HAP-1 (cell line): Measurements from ENCODE around the gene KCNIP1.

Experiments
- DNase-seq, 2 experiments: peaks; one replicate each; pipeline ENCODE4 v3.0.0-alpha.2; 2016 to 2020; ENCODE audit warnings: low spot score in 2 of 2
- H3K27me3 ChIP-seq: fragments of 250-450 bp; sonication (Bioruptor Pico); 2 replicates; pipeline ENCODE4 v1.5.1; 2020; ENCODE audit warnings: low read depth, mild to moderate bottlenecking, moderate library complexity
- H3K36me3 ChIP-seq: fragments of 250-450 bp; sonication (Bioruptor Pico); replicated peaks from 2 replicates; pipeline ENCODE4 v1.5.1; 2020; ENCODE audit warnings: mild to moderate bottlenecking
- H3K4me1 ChIP-seq: fragments of 250-450 bp; sonication (Bioruptor Pico); 2 replicates; pipeline ENCODE4 v1.5.1; 2020; ENCODE audit warnings: mild to moderate bottlenecking
- H3K4me3 ChIP-seq: fragments of 250-450 bp; sonication (Bioruptor Pico); 2 replicates; pipeline ENCODE4 v1.5.1; 2020; ENCODE audit warnings: mild to moderate bottlenecking, moderate library complexity
- H3K9me3 ChIP-seq: fragments of 250-450 bp; sonication (Bioruptor Pico); 2 replicates; pipeline ENCODE4 v1.5.1; 2020; ENCODE audit warnings: mild to moderate bottlenecking, moderate library complexity
- in situ Hi-C: fragments of 300-500 bp; cut with MboI; formaldehyde crosslinking; loops from 3 replicates; pipeline ENCODE4 v1.14.3; 2020; ENCODE audit warnings: low sequenced_read_pairs, inconsistent platforms, mixed read lengths

KCNIP1 gene

DNA sequence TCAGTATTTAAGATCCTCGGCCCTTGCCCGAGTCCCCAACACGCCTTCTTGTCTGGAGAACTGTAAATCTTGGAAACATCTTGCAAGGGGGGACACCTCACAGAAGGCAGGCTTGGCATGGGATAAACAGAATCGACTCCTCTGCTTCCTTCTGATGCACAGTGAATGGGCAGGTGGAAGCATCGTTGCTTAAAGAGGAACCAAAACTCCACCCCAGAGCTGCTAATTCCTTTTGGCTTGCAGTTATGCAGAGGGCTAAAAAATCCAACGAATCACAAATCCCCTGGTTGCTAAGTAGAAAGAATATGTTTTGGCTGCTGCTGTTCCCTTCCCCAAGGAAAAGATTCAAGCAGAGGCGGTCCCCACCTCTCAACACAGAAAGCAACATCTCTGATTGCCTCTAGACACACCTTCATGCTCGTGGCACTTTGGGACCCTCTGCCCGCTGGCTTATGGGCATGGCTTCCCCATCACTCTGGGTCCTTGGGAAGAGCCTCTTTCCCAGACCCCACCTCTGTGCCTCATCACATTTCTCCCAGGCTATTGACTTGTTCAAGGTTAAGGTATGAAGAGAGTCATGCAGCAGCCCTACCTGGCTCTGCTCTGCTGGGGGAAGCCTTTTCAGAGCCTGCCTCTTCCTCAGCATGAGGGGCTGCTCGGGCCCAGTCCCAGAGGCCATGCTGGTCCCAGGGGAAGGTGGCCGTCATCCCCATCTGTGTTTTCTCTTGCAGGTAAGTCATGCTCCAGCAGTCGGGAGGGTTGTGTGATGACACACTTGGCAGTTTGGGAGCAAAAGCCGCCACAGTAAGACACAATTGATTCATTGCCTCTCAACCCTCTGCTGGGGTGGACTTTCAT lies 137.1 kb downstream of the KCNIP1 start:
- in situ Hi-C loops, result no loop called here
- DNase-seq, result no peak
- H3K27me3 ChIP-seq, result peaks cover 17% of the 10 kb centered on the region

DNA sequence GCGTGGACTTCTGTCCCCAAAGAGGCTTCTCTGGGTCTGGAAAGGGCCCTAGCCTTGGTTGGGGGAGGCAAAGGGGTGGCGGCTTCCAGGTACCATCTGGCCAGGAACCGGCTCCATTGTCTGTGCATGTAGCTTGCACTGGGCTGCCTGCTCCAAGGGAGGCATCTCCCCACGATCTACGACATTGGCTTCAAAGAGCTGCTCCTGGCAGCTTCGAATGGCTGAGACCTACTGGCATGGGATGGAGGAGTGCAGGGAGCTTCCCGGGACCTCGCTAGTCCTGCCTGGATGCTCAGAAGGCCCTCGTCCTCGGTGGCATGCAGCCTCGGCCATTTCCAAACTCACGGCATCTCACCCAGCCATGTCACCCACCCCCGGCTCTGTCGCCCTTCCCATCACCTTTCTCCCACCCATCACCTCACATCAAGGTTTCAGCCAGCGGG lies 137.8 kb downstream of the KCNIP1 start:
- in situ Hi-C loops, result no loop called here
- Histone ChIP-seq H3K4me3 (no peak overlapping the region), H3K9me3 (no peaks in the 10 kb centered on the region), H3K36me3 (no peaks in the 10 kb centered on the region), H3K27me3 (peaks cover 21% of the 10 kb centered on the region), H3K4me1 (no peaks in the 10 kb centered on the region)
- no peak for DNase-seq

More for the DNA sequence above, 137.1 kb downstream of the KCNIP1 start:
- H3K9me3 ChIP-seq, result no peaks in the 10 kb centered on the region
- no peak overlapping the region for H3K4me3 ChIP-seq
- no peaks in the 10 kb centered on the region for H3K36me3 ChIP-seq
- no peaks in the 10 kb centered on the region for H3K4me1 ChIP-seq

DNA sequence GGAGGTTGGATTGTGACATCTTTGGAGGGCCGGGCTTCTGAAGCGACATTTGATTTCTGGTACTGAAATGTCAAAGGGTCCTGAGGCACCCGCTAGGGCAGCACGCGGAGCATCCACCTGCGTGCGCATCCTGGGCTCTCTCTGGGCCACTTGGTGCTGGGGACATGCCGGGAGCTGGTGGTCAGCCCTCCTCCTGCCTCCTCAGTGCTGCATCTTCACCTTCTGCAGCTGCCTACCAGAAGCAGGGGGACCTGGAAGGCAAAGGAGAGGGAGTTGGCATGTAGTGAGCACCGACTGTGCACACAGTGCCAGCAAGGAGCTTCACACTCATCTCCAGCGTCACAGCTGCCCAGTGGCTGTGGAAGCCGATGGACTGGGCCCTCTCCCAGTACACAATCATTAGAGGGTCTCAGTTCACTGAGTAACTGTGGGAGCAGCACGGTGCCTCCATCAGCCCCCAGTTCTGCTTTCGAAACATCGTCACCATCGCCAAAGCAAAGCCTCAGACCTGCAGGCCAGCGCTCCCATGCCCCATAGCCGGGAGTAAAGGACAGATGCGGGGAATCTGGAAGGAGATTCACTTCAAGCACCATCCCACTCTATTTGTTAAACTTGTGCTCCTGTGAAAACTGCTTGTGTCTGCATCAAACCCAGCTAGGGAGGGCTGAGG lies 138.4 kb downstream of the KCNIP1 start:
- H3K4me3 ChIP-seq, result no peak overlapping the region
- in situ Hi-C loops, result no loop called here
- H3K36me3 ChIP-seq, result no peaks in the 10 kb centered on the region
- H3K27me3 ChIP-seq, result peaks cover 21% of the 10 kb centered on the region
- DNase-seq, result no peak
- no peaks in the 10 kb centered on the region for H3K4me1 ChIP-seq
- H3K9me3 ChIP-seq, result no peaks in the 10 kb centered on the region

DNA sequence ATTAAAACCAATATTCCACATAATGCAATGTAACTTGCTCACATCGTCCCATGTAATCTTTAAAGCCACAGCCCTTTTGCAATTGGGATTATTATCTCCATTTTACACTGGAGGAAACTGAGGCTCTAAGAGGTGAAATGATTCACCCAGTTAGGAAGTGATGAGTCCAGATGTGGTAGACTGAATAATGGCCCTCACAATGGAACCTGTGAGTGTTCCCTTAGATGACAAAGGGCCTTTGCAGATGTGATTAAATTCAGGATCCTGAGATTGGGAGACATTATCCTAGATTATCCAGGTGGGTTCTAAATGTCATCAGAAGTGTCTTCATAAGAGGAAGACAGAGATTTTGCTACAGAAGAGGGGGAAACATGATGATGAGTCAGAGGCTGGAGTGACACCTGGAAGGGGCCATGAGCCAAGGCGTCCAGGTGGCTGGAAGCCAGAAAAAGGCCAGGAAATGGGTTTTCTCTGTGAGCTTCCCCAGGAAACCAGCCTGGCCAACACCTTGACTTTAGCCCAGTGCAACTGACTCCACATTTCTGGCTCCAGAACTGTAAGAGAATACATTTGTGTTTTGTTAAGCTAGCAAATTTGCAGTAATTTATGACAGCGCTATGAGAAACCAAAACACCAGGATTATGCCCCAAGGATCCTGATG lies 139.1 kb downstream of the KCNIP1 start:
- Histone ChIP-seq H3K4me3 (no peak overlapping the region), H3K9me3 (no peaks in the 10 kb centered on the region), H3K27me3 (peaks cover 23% of the 10 kb centered on the region), H3K36me3 (no peaks in the 10 kb centered on the region), H3K4me1 (no peaks in the 10 kb centered on the region)
- in situ Hi-C loops, result no loop called here
- no peak for DNase-seq

DNA sequence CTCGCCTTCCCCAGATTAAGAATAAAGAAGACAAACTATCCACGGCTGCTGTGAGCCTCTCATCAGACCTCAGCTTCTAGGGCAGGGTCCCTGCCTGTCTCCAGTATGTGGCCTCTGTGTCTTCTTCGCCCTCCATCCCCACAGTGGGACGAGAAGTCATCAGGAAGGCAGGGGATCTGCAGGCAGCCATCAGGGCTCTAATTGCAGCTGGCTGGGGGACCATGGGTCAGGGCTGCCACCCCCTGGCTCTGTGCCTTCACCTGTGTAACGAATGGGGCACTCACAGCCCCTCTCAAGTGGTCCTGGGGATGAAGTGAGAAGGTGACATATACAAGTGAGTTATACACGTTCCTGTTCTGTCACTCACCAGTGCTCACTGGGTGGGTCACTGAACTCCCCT lies 139.8 kb downstream of the KCNIP1 start:
- DNase-seq, result no peak
- Histone ChIP-seq H3K36me3 (no peaks in the 10 kb centered on the region), H3K9me3 (no peaks in the 10 kb centered on the region), H3K4me3 (no peak overlapping the region), H3K27me3 (peaks cover 23% of the 10 kb centered on the region), H3K4me1 (no peaks in the 10 kb centered on the region)
- in situ Hi-C loops, result no loop called here

DNA sequence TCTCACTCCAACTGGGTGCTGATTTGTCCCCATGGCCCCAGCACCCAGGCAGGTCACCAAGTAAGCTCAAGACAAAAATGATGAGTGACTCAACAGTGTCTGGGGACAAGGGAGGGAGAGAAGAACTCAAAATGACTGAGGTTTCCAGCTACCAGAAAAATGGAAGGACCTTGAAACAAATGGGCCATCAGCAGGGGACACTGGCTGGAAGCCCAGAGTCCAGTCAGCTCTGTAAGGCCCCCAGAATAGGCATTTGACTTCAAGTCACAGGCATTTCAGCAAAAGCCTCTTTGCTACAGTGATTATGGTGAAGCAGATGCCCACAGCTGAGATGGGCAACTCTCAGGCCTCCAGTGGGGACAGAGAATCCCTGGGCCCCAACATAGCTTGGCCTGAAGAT lies 140.7 kb downstream of the KCNIP1 start:
- peaks cover 23% of the 10 kb centered on the region for H3K27me3 ChIP-seq
- H3K4me3 ChIP-seq, result no peak overlapping the region
- DNase-seq, result no peak
- H3K9me3 ChIP-seq, result no peaks in the 10 kb centered on the region
- in situ Hi-C loops, result no loop called here
- no peaks in the 10 kb centered on the region for H3K36me3 ChIP-seq
- no peaks in the 10 kb centered on the region for H3K4me1 ChIP-seq

DNA sequence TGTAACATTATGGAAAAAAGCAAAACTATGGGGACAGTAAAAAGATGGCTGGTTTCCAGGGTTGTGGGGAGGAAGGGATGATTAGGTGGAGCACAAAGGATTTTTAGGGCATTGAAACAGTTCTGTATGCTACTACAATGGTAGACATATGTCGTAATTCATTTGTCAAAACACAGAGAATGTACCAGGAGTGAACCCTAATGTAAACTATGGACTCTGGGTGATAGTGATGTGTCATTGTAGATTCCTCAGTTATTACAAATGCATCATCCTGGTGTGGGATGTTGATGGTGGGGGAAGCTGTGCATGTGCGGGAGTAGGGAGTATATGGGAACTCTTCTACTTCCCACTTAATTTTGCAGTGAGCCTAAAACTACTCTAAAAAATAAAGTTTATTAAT lies 144.7 kb downstream of the KCNIP1 start:
- Histone ChIP-seq H3K36me3 (no peaks in the 10 kb centered on the region), H3K9me3 (no peaks in the 10 kb centered on the region), H3K27me3 (peaks cover 7% of the 10 kb centered on the region), H3K4me3 (no peak overlapping the region), H3K4me1 (no peaks in the 10 kb centered on the region)
- DNase-seq, result no peak
- in situ Hi-C loops, result no loop called here

DNA sequence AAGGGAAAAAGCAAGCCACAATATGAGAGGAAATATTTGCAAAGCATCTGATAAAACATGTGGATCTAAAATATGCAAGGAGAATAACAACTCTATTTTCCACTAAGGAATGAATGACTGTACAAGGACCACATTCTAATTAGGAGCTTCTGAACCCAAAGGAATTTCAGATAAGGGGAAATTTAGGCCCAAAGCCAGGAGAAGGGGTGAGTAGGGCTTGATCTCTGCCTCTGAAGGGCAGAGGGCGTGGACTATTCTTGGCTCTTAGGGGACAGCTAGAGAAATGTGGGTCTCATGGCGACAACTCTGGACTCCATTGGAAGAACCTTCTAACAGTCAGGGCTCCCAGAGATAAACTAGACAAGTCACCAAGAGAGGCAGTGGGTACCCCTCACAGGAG lies 147.0 kb downstream of the KCNIP1 start:
- no peak for DNase-seq
- H3K27me3 ChIP-seq, result peaks cover 6% of the 10 kb centered on the region
- in situ Hi-C loops, result no loop called here
- no peak overlapping the region for H3K4me3 ChIP-seq
- H3K36me3 ChIP-seq, result no peaks in the 10 kb centered on the region
- no peaks in the 10 kb centered on the region for H3K9me3 ChIP-seq
- no peaks in the 10 kb centered on the region for H3K4me1 ChIP-seq

DNA sequence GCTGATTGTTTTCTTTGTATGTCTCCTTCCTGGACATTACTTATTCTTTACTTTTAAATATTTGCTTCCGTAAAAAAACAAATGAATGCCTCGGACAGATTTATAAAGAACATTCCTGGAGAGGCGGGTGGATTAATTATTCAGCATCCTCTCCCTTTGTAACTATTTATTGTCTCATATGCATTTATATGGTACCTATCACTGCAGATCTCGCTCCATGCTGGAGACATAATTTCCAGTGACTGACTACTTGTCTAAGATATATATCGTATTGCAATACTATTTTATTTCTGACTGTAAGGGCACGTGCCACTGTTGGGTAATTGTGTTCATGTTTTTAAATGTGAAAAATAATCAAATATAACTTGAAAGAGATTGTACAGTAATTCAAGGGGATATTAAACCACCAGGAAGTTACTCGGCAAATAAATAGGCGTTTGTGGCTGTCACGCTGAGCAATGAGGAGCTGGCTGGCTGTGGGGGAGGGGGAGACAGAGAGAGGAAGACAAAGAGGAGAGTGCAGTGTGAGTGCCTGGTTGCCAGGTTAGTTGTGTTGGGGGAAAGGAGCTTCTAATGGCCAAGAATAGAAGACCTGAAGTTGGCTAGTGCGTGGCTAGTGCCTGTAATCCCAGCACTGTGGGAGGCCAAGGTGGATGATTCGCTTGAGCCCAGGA lies 147.9 kb downstream of the KCNIP1 start:
- Histone ChIP-seq H3K9me3 (no peaks in the 10 kb centered on the region), H3K4me1 (no peaks in the 10 kb centered on the region), H3K27me3 (0 out of 2 replicates have a peak, but pooled peaks cover 2% of the 10 kb centered on the region), H3K36me3 (no peaks in the 10 kb centered on the region), H3K4me3 (no peak overlapping the region)
- in situ Hi-C loops, result no loop called here
- DNase-seq, result no peak

DNA sequence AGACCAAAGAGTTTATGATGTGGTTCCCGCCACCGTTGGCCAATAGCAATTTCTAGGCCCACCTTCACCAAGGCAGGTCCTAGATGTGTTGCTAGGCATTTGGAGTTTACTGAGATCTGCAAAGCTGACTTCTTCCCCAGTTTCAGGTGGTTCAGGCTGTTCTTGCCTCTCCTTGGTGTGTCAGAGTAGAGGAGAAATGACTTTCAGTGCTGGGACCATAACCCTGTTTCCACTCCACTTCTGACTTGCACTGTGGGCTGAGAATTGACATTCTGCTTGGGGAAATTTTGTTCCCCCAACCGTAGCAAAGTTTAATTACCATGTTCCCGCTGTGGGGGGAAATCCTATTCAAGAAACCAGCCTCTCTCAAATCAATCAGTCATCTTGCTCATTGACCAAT lies 151.7 kb downstream of the KCNIP1 start:
- Histone ChIP-seq H3K36me3 (no peaks in the 10 kb centered on the region), H3K27me3 (no peaks in the 10 kb centered on the region; the same call in 1 of the 2 replicates), H3K4me1 (no peaks in the 10 kb centered on the region), H3K4me3 (no peak overlapping the region), H3K9me3 (no peaks in the 10 kb centered on the region)
- in situ Hi-C loops, result no loop called here
- no peak for DNase-seq

DNA sequence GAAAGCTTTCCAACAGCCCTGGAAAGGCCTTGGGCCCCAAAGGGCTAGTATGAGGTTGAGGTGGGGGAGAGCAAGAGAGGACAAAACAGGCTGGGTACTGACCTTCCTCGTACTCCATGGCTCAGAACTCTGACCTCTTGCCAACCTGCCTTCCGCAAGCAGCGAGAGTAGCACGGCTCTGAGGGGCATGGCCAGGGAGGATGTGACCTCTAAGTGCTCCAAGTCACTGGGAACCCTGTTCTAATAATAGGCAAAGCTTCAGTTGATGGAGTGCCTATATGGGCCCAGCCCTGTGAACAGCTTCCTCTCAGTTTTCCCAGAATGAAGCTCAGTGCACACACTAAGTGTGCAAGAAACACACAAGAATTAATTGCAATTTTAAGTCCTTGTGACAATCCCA lies 152.1 kb downstream of the KCNIP1 start:
- in situ Hi-C loops, result no loop called here
- no peak overlapping the region for H3K4me3 ChIP-seq
- no peaks in the 10 kb centered on the region for H3K9me3 ChIP-seq
- no peaks in the 10 kb centered on the region for H3K4me1 ChIP-seq
- no peak for DNase-seq
- no peaks in the 10 kb centered on the region; the same call in 1 of the 2 replicates for H3K27me3 ChIP-seq
- no peaks in the 10 kb centered on the region for H3K36me3 ChIP-seq

DNA sequence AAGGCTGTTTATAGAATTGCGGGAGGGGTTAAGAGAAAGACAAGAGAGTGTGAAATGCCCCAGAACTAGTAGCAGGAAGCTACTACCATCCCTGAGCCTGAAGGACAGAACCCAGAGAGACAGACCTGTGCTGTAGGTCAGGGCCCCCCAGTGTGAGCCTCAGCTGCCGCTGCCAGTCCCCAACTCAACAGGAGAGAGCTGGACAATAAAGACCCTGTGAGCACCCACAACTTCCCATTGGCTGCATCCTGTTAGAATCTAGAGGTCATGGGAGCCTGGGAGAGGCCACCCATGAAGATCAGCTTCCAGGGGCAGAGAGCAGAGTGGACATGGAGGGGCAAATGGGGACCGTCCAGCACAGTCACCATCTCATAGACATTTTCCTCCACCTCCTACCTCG lies 152.5 kb downstream of the KCNIP1 start:
- no peak for DNase-seq
- H3K4me1 ChIP-seq, result no peaks in the 10 kb centered on the region
- in situ Hi-C loops, result no loop called here
- no peaks in the 10 kb centered on the region; the same call in 1 of the 2 replicates for H3K27me3 ChIP-seq
- H3K4me3 ChIP-seq, result no peak overlapping the region
- H3K36me3 ChIP-seq, result no peaks in the 10 kb centered on the region
- no peaks in the 10 kb centered on the region for H3K9me3 ChIP-seq

DNA sequence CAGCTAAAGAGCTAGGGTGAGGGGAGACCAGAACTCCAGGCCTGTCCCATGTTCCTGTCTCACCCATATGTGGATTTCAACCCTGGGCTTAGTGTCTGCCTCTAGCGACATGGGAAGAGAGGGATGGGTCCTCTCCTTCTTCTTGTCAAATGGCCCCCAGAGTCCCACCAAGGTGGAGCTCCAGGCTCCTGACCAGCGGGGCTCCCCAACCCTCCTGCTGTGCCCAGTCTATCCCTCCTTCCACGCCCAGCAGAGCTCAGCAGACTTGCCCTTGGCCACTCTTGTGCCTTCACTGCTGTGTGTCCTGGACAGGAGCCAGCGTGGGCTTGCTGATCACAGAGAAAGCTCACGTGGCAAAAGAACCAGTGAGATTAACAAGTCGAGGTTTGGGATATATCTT lies 156.7 kb downstream of the KCNIP1 start:
- H3K4me1 ChIP-seq, result no peaks in the 10 kb centered on the region
- no peaks in the 10 kb centered on the region; the same call in 1 of the 2 replicates for H3K27me3 ChIP-seq
- H3K9me3 ChIP-seq, result no peaks in the 10 kb centered on the region
- in situ Hi-C loops, result no loop called here
- H3K4me3 ChIP-seq, result no peak overlapping the region
- no peaks in the 10 kb centered on the region for H3K36me3 ChIP-seq
- no peak for DNase-seq
